Stomach (tissue), 4 donors: ENCODE results near the gene C16orf78.

ENCODE experiments used
- POLR2A ChIP-seq, 4 donors: fragments of 450-650 bp; IDR thresholded peaks; one replicate each; pipeline ENCODE4 v1.6.1; 2016; ENCODE audit warnings: antibody characterized with exemption in 4 of 4, control low read depth in 2 of 4, mild to moderate bottlenecking in 1 of 4, moderate library complexity in 1 of 4
- TF ChIP-seq, protein P1 (sequence below), 7 experiments: fragments of 450-650 bp in 4 of 7; fragments of 200-600 bp in 3 of 7; sonication (generic) in 3 of 7; IDR thresholded peaks; one replicate each; pipeline ENCODE4 v1.5.1; 2016 to 2019; ENCODE audit warnings: antibody characterized with exemption in 7 of 7, control low read depth in 2 of 7, mild to moderate bottlenecking in 1 of 7

GRCh38 chr16:49354991-49355390, 18.6 kb upstream of the C16orf78 start:
- TF ChIP-seq, protein P1, sequence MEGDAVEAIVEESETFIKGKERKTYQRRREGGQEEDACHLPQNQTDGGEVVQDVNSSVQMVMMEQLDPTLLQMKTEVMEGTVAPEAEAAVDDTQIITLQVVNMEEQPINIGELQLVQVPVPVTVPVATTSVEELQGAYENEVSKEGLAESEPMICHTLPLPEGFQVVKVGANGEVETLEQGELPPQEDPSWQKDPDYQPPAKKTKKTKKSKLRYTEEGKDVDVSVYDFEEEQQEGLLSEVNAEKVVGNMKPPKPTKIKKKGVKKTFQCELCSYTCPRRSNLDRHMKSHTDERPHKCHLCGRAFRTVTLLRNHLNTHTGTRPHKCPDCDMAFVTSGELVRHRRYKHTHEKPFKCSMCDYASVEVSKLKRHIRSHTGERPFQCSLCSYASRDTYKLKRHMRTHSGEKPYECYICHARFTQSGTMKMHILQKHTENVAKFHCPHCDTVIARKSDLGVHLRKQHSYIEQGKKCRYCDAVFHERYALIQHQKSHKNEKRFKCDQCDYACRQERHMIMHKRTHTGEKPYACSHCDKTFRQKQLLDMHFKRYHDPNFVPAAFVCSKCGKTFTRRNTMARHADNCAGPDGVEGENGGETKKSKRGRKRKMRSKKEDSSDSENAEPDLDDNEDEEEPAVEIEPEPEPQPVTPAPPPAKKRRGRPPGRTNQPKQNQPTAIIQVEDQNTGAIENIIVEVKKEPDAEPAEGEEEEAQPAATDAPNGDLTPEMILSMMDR (IDR thresholded peaks at IDR 0.05), result no peak
- TF ChIP-seq POLR2A (IDR thresholded peaks at IDR 0.05), result no peak
